ENCODE results near the gene NPTX2. TPM values are rescaled to one million over a fixed set of nuclear protein-coding genes. Genes with fewer than 3 reads are reported as not detected.

Gene NPTX2
- total and polyA plus RNA-seq, 9 donors = 0.38 to 75.7 (median 5.6) TPM

- no peak for DNase-seq
- no peaks in the 10 kb centered on the region for H3K36me3 ChIP-seq
- TF ChIP-seq EP300 (IDR thresholded peaks at IDR 0.05) (no peak), CTCF (IDR thresholded peaks at IDR 0.05) (no peak), POLR2A (IDR thresholded peaks at IDR 0.05) (no peak)
- no peak overlapping the region for H3K4me3 ChIP-seq
- intact Hi-C loops (cut with DNase I) = no loop called here
- no peak overlapping the region for H3K27ac ChIP-seq
- H3K9me3 ChIP-seq = no peaks in the 10 kb centered on the region
- no peaks in the 10 kb centered on the region for H3K27me3 ChIP-seq
- H3K4me1 ChIP-seq (ENCODE audit: insufficient read depth) = no peaks in the 10 kb centered on the region
- 40 to 44% (median 42%) methylated on average over 15 of the region's 15 CpGs for WGBS, 3 donors
Observed at GRCh38 chr7:98641646-98642500, 24.8 kb downstream of the NPTX2 start.

- DNase-seq = no peak
- Histone ChIP-seq H3K27ac (no peak overlapping the region), H3K36me3 (no peaks in the 10 kb centered on the region), H3K27me3 (no peaks in the 10 kb centered on the region), H3K4me1 (ENCODE audit: insufficient read depth) (no peaks in the 10 kb centered on the region), H3K4me3 (no peak overlapping the region), H3K9me3 (no peaks in the 10 kb centered on the region)
- TF ChIP-seq EP300 (IDR thresholded peaks at IDR 0.05) (no peak), POLR2A (IDR thresholded peaks at IDR 0.05) (no peak), CTCF (IDR thresholded peaks at IDR 0.05) (no peak)
- 75 to 85% (median 79%) methylated on average over 3 of the region's 3 CpGs for WGBS, 3 donors
- intact Hi-C loops (cut with DNase I) = no loop called here
Observed at GRCh38 chr7:98643236-98643985, 26.3 kb downstream of the NPTX2 start.

- 83 to 86% (median 83%) methylated on average over 2 of the region's 2 CpGs for WGBS, 3 donors
- TF ChIP-seq CTCF (IDR thresholded peaks at IDR 0.05) (no peak), EP300 (IDR thresholded peaks at IDR 0.05) (no peak), POLR2A (IDR thresholded peaks at IDR 0.05) (no peak)
- Histone ChIP-seq H3K4me1 (ENCODE audit: insufficient read depth) (no peaks in the 10 kb centered on the region), H3K27ac (no peak overlapping the region), H3K9me3 (no peaks in the 10 kb centered on the region), H3K27me3 (no peaks in the 10 kb centered on the region), H3K4me3 (no peak overlapping the region), H3K36me3 (no peaks in the 10 kb centered on the region)
- intact Hi-C loops (cut with DNase I) = no loop called here
- no peak for DNase-seq
Observed at GRCh38 chr7:98646465-98646864, 29.4 kb downstream of the NPTX2 start.

- no peaks in the 10 kb centered on the region for H3K36me3 ChIP-seq
- no peaks in the 10 kb centered on the region for H3K9me3 ChIP-seq
- TF ChIP-seq POLR2A (IDR thresholded peaks at IDR 0.05) = no peak
- no peak for TF ChIP-seq CTCF (IDR thresholded peaks at IDR 0.05)
- no peak for TF ChIP-seq EP300 (IDR thresholded peaks at IDR 0.05)
- WGBS, 3 donors = 70 to 76% (median 71%) methylated on average over 4 of the region's 4 CpGs
- DNase-seq = no peak
- no peak overlapping the region for H3K4me3 ChIP-seq
- no peaks in the 10 kb centered on the region for H3K4me1 ChIP-seq (ENCODE audit: insufficient read depth)
- H3K27me3 ChIP-seq = no peaks in the 10 kb centered on the region
- no peak overlapping the region for H3K27ac ChIP-seq
- intact Hi-C loops (cut with DNase I) = no loop called here
Observed at GRCh38 chr7:98647326-98647725, 30.2 kb downstream of the NPTX2 start.
